ENCODE data around the gene RNU5D-1. TPM values are rescaled to one million over a fixed set of nuclear protein-coding genes. Genes with fewer than 3 reads are reported as not detected.

RNU5D-1 gene
- not detected in 3 replicates for total RNA-seq (2021)
- percentile 94 among the genes with signal in this experiment for Bru-seq, nascent RNA
- long read RNA-seq, experiment 1, partial matches to known transcripts, result 0 of 1 reads
- long read RNA-seq, experiment 1, other reads (novel, unspliced or antisense), result 0 of 1 reads
- long read RNA-seq, experiment 2, result 0 reads
- long read RNA-seq, experiment 3, result 0 reads

- Mint-ChIP-seq H3K9me3 (peaks cover 3% of the 10 kb centered on the region; the same call in 1 of the 2 replicates), H3K36me3 (no peaks in the 10 kb centered on the region), H3K4me1 (peaks cover 22% of the 10 kb centered on the region), H3K27me3 (ENCODE audit: low read depth) (no peaks in the 10 kb centered on the region), H3K4me3 (peak within 1 kb of the TSS; percentile 25), H3K27ac (peak within 1 kb of the TSS; percentile 100)
- ChIA-PET POLR2A (interaction anchor here (0.6 to 1.9 kb wide), 10 partner anchors 9 to 281 kb away, joined by 3 to 35 read pairs (median 4); partner anchors contain the start of genes BTBD19, RPS8 and UROD), CTCF (interaction anchor here (0.6 to 3.5 kb wide), 19 partner anchors 9 to 573 kb away, joined by 3 to 40 read pairs (median 6); partner anchors contain the start of genes BTBD19, DYNLT4, EIF2B3 and KIF2C)
- peak; percentile 79 for ATAC-seq
- DNase-seq (ENCODE audit: low spot score), result peak; percentile 93
- TF ChIP-seq, protein P1, sequence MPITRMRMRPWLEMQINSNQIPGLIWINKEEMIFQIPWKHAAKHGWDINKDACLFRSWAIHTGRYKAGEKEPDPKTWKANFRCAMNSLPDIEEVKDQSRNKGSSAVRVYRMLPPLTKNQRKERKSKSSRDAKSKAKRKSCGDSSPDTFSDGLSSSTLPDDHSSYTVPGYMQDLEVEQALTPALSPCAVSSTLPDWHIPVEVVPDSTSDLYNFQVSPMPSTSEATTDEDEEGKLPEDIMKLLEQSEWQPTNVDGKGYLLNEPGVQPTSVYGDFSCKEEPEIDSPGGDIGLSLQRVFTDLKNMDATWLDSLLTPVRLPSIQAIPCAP (CRISPR knock-in tag; IDR thresholded peaks at IDR 0.05), result no peak
- TF ChIP-seq ARID4B (CRISPR knock-in tag; IDR thresholded peaks at IDR 0.05; ENCODE audit: borderline replicate concordance), result peak; percentile 84
- peak; percentile 66; the same call in 1 of the 2 replicates for TF ChIP-seq MAX (CRISPR knock-in tag; IDR thresholded peaks at IDR 0.05)
- 0 out of 2 replicates have a peak, but pooled peaks have one; percentile 62 for TF ChIP-seq SOX15 (CRISPR knock-in tag; IDR thresholded peaks at IDR 0.05)
- TF ChIP-seq, protein P2, sequence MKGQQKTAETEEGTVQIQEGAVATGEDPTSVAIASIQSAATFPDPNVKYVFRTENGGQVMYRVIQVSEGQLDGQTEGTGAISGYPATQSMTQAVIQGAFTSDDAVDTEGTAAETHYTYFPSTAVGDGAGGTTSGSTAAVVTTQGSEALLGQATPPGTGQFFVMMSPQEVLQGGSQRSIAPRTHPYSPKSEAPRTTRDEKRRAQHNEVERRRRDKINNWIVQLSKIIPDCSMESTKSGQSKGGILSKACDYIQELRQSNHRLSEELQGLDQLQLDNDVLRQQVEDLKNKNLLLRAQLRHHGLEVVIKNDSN (CRISPR knock-in tag; IDR thresholded peaks at IDR 0.05), result peak; percentile 54; the same call in 1 of the 2 replicates
- TF ChIP-seq FOXK1 (CRISPR knock-in tag; IDR thresholded peaks at IDR 0.05), result no peak
- TF ChIP-seq, protein P3, sequence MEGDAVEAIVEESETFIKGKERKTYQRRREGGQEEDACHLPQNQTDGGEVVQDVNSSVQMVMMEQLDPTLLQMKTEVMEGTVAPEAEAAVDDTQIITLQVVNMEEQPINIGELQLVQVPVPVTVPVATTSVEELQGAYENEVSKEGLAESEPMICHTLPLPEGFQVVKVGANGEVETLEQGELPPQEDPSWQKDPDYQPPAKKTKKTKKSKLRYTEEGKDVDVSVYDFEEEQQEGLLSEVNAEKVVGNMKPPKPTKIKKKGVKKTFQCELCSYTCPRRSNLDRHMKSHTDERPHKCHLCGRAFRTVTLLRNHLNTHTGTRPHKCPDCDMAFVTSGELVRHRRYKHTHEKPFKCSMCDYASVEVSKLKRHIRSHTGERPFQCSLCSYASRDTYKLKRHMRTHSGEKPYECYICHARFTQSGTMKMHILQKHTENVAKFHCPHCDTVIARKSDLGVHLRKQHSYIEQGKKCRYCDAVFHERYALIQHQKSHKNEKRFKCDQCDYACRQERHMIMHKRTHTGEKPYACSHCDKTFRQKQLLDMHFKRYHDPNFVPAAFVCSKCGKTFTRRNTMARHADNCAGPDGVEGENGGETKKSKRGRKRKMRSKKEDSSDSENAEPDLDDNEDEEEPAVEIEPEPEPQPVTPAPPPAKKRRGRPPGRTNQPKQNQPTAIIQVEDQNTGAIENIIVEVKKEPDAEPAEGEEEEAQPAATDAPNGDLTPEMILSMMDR (IDR thresholded peaks at IDR 0.05), result peak; percentile 81
- TF ChIP-seq, protein P4, sequence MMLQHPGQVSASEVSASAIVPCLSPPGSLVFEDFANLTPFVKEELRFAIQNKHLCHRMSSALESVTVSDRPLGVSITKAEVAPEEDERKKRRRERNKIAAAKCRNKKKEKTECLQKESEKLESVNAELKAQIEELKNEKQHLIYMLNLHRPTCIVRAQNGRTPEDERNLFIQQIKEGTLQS (CRISPR knock-in tag; conservative IDR thresholded peaks at IDR 0.05), result no peak
- TF ChIP-seq, protein P5, sequence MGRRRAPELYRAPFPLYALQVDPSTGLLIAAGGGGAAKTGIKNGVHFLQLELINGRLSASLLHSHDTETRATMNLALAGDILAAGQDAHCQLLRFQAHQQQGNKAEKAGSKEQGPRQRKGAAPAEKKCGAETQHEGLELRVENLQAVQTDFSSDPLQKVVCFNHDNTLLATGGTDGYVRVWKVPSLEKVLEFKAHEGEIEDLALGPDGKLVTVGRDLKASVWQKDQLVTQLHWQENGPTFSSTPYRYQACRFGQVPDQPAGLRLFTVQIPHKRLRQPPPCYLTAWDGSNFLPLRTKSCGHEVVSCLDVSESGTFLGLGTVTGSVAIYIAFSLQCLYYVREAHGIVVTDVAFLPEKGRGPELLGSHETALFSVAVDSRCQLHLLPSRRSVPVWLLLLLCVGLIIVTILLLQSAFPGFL (CRISPR knock-in tag; IDR thresholded peaks at IDR 0.05; ENCODE audit: borderline replicate concordance), result peak; percentile 96
- TF ChIP-seq, protein P6, sequence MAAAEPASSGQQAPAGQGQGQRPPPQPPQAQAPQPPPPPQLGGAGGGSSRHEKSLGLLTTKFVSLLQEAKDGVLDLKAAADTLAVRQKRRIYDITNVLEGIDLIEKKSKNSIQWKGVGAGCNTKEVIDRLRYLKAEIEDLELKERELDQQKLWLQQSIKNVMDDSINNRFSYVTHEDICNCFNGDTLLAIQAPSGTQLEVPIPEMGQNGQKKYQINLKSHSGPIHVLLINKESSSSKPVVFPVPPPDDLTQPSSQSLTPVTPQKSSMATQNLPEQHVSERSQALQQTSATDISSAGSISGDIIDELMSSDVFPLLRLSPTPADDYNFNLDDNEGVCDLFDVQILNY (CRISPR knock-in tag; IDR thresholded peaks at IDR 0.05), result no peak
- TF ChIP-seq FOXJ3 (CRISPR knock-in tag; IDR thresholded peaks at IDR 0.05; ENCODE audit: borderline replicate concordance), result peak; percentile 78; the same call in 1 of the 2 replicates
- TF ChIP-seq JAZF1 (CRISPR knock-in tag; IDR thresholded peaks at IDR 0.05), result peak; percentile 78; the same call in 1 of the 2 replicates
- peak; percentile 65; the same call in 1 of the 2 replicates for TF ChIP-seq NFE2L1 (CRISPR knock-in tag; IDR thresholded peaks at IDR 0.05)
- peak; percentile 93; the same call in 1 of the 2 replicates for TF ChIP-seq CDX4 (CRISPR knock-in tag; IDR thresholded peaks at IDR 0.05; ENCODE audit: borderline replicate concordance)
- TF ChIP-seq GABPB1 (CRISPR knock-in tag; IDR thresholded peaks at IDR 0.05), result 0 out of 2 replicates have a peak, but pooled peaks have one; percentile 15
- peak; percentile 99 for TF ChIP-seq EMX1 (CRISPR knock-in tag; IDR thresholded peaks at IDR 0.05)
- peak; percentile 81 for TF ChIP-seq CREM (CRISPR knock-in tag; IDR thresholded peaks at IDR 0.05)
- 0 out of 2 replicates have a peak, but pooled peaks have one; percentile 19 for TF ChIP-seq ZNF219 (CRISPR knock-in tag; IDR thresholded peaks at IDR 0.05; ENCODE audit: borderline replicate concordance)
- TF ChIP-seq ZNF671 (CRISPR knock-in tag; IDR thresholded peaks at IDR 0.05), result peak; percentile 98
- TF ChIP-seq GTF2I (CRISPR knock-in tag; conservative IDR thresholded peaks at IDR 0.05), result 0 out of 2 replicates have a peak, but pooled peaks have one; percentile 24
- TF ChIP-seq NFATC4 (CRISPR knock-in tag; IDR thresholded peaks at IDR 0.05), result peak; percentile 98
- TF ChIP-seq PRRX2 (CRISPR knock-in tag; IDR thresholded peaks at IDR 0.05), result peak; percentile 98
Measured at GRCh38 chr1:44730741-44731512, at the start of gene RNU5D-1. TSS of gene RNU5D-1 (minus strand) at chr1:44731170.
